Measurements from ENCODE around the gene MLXIPL. TPM values are rescaled to one million over a fixed set of nuclear protein-coding genes. Genes with fewer than 3 reads are reported as not detected.
"Not testable (repeated sequence)": the region's sequence is repeated elsewhere in the genome, so short reads cannot be mapped to it uniquely, and the experiment has no call there.

The MLXIPL gene
- total RNA-seq, 1 donor from 2014 or later, result 2.0 TPM

- peaks cover 51% of the 10 kb centered on the region for H3K27me3 Mint-ChIP-seq (ENCODE audit: low read depth)
- H3K36me3 Mint-ChIP-seq, result no peaks in the 10 kb centered on the region
- no peak overlapping the region for H3K27ac Mint-ChIP-seq
- DNase-seq (ENCODE audit: low spot score in 2 of 2, unreplicated experiment in 2 of 2), result no peak
- peaks cover 8% of the 10 kb centered on the region for H3K4me1 Mint-ChIP-seq
- no peaks in the 10 kb centered on the region for H3K9me3 Mint-ChIP-seq
- no peak for TF ChIP-seq CTCF (IDR thresholded peaks at IDR 0.05; ENCODE audit: unreplicated experiment)
- no peak overlapping the region for H3K4me3 Mint-ChIP-seq
Observed at GRCh38 chr7:73621168-73622063, 2.9 kb downstream of the MLXIPL start.

DNA sequence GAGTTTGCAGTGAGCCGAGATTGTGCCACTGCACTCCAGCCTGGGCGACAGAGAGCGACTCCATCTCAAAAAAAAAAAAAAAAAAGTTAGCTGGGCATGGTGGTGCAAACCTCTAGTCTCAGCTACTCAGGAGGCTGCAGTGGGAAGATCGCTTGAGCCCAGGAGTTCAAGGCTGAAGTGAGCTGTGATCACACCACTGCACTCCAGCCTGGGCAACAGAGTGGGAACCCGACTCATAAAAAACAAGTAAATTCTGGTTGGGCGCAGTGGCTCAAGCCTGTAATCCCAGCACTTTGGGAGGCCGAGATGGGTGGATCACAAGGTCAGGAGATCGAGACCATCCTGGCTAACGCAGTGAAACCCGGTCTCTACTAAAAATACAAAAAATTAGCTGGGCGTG is 4.9 kb downstream of the MLXIPL start:
- H3K4me1 Mint-ChIP-seq; DNase-seq (ENCODE audit: low spot score in 2 of 2, unreplicated experiment in 2 of 2); H3K27ac Mint-ChIP-seq; H3K4me3 Mint-ChIP-seq; H3K9me3 Mint-ChIP-seq; H3K36me3 Mint-ChIP-seq: not testable (repeated sequence)
- H3K27me3 Mint-ChIP-seq (ENCODE audit: low read depth), result peaks cover 33% of the 10 kb centered on the region

- Mint-ChIP-seq H3K36me3 (no peaks in the 10 kb centered on the region), H3K4me1 (peaks cover 11% of the 10 kb centered on the region), H3K9me3 (no peaks in the 10 kb centered on the region), H3K27me3 (ENCODE audit: low read depth) (peaks cover 30% of the 10 kb centered on the region), H3K27ac (no peak overlapping the region), H3K4me3 (no peak overlapping the region)
- no peak for TF ChIP-seq CTCF (IDR thresholded peaks at IDR 0.05; ENCODE audit: unreplicated experiment)
- no peak for DNase-seq (ENCODE audit: low spot score in 2 of 2, unreplicated experiment in 2 of 2)
Observed at GRCh38 chr7:73618538-73618937, 5.8 kb downstream of the MLXIPL start.

GRCh38 chr7:73617520-73617919 is 6.8 kb downstream of the MLXIPL start:
- H3K4me1 Mint-ChIP-seq; H3K9me3 Mint-ChIP-seq; H3K4me3 Mint-ChIP-seq; DNase-seq (ENCODE audit: low spot score in 2 of 2, unreplicated experiment in 2 of 2); H3K27ac Mint-ChIP-seq; H3K36me3 Mint-ChIP-seq: not testable (repeated sequence)
- peaks cover 28% of the 10 kb centered on the region for H3K27me3 Mint-ChIP-seq (ENCODE audit: low read depth)

DNA sequence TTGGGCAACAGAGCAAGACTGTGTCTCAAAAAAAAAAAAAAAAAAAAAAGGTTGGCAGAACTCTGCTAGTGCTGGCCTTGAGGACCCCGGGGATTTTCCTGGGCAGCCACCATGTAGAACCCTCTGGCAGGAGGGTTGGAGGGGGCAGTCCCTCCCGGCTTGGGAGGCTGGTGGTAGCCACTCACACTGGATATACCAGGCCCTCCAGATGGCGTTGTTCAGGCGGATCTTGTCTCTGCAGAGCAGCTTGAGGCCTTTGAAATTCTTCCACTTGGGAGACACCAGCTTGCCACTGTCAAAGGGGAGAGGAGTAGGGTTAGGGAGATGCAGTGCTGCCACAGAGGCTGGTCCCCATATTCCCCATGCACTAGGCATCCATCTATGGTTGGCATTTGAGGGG is 8.4 kb downstream of the MLXIPL start:
- DNase-seq (ENCODE audit: low spot score in 2 of 2, unreplicated experiment in 2 of 2), result no peak
- peaks cover 9% of the 10 kb centered on the region for H3K4me1 Mint-ChIP-seq
- no peaks in the 10 kb centered on the region for H3K9me3 Mint-ChIP-seq
- no peaks in the 10 kb centered on the region for H3K36me3 Mint-ChIP-seq
- no peak for TF ChIP-seq CTCF (IDR thresholded peaks at IDR 0.05; ENCODE audit: unreplicated experiment)
- peaks cover 16% of the 10 kb centered on the region for H3K27me3 Mint-ChIP-seq (ENCODE audit: low read depth)
- no peak overlapping the region for H3K4me3 Mint-ChIP-seq
- no peak overlapping the region for H3K27ac Mint-ChIP-seq

DNA sequence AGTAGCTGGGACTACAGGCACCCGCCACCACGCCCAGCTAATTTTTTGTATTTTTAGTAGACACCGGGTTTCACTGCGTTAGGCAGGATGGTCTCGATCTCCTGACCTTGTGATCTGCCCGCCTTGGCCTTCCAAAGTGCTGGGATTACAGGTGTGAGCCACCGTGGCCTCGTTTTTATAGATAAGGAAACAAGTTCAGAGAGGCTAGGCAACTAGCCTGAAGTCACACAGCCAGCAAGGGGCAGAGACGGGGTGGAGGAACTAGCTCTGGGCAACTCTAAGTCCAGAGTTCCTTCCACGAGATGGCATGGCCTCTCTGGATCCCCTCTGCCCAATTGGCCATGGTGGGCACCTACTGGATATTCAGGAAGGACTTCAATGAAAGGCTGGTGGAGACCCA is 9.4 kb downstream of the MLXIPL start:
- not testable (repeated sequence) for H3K9me3 Mint-ChIP-seq; H3K36me3 Mint-ChIP-seq; H3K27ac Mint-ChIP-seq; H3K4me1 Mint-ChIP-seq; DNase-seq (ENCODE audit: low spot score in 2 of 2, unreplicated experiment in 2 of 2); H3K4me3 Mint-ChIP-seq
- H3K27me3 Mint-ChIP-seq (ENCODE audit: low read depth), result peaks cover 13% of the 10 kb centered on the region

DNA sequence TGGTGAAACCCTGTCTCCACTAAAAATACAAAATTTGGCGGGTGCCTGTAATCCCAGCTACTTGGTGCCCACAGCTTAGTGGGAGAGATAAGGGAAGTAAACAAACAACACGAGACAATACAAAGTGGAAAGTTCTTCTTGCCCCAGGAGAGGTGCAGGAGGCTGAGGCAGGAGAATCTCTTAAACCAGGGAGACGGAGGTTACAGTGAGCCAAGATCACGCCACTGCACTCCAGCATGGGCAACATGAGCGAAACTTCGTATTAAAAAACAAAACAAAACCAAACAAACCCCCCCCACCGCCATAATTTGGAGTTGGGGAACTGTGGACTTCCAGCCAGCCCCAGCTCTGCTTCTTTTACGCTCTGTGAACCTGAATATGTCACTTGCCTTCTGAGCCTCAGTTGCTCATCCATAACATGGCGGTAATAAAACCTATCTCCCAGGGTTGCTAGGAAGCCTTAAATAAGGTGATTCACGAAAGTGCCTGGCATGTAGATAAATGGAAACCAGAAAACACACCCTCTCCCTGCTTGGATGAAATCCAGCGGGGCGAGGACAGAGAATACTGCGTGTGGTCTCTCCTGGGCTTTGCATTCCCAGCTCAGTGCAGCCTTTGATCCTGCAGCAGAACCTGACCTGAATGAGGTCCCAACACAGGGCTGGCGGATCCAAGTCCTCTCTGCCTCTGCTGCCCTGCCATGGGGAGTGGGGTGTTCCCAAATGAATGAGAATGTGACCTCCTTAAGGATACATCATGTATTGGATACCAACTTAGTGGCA is 10.2 kb downstream of the MLXIPL start:
- Mint-ChIP-seq H3K27me3 (ENCODE audit: low read depth) (peaks cover 13% of the 10 kb centered on the region), H3K4me1 (peaks cover 9% of the 10 kb centered on the region), H3K36me3 (no peaks in the 10 kb centered on the region), H3K9me3 (no peaks in the 10 kb centered on the region), H3K27ac (no peak overlapping the region), H3K4me3 (no peak overlapping the region)
- no peak for DNase-seq (ENCODE audit: low spot score in 2 of 2, unreplicated experiment in 2 of 2)
- no peak for TF ChIP-seq CTCF (IDR thresholded peaks at IDR 0.05; ENCODE audit: unreplicated experiment)
